Activated CD8-positive, alpha-beta memory T cell treated with anti-CD3 and anti-CD28 coated beads, Interleukin-2, amount 10 ng/mL, durations not matched to agents 7 days and 5 days (primary cell): Measurements from ENCODE around the gene CNDP1. TPM values are rescaled to one million over a fixed set of nuclear protein-coding genes. Genes with fewer than 3 reads are reported as not detected.
A peak's percentile ranks its signal among the peaks of the same experiment; 100 is the strongest.

Experiments
- ATAC-seq: fragments of 150-1000 bp; cut with Tn5 transposase; one replicate; pipeline ENCODE4 v1.10.0; 2021; ENCODE audit warnings: moderate library complexity
- CTCF ChIA-PET: fragments of 350-600 bp; sonication (Branson Sonifier 250); formaldehyde crosslinking; loops from one replicate; lab custom pipeline; 2021; ENCODE audit warnings: antibody characterized with exemption; lab: Charles Lee
- DNase-seq: peaks from one replicate; pipeline ENCODE4 v3.0.0-alpha.2; 2020
- H3K27ac Mint-ChIP-seq: one replicate; pipeline ENCODE4 v1.8.0; 2021; ENCODE audit warnings: mild to moderate bottlenecking, mixed read lengths
- H3K27me3 Mint-ChIP-seq: one replicate; pipeline ENCODE4 v1.8.0; 2021; ENCODE audit warnings: mixed read lengths
- H3K36me3 Mint-ChIP-seq: one replicate; pipeline ENCODE4 v1.8.0; 2021; ENCODE audit warnings: mild to moderate bottlenecking, mixed read lengths
- H3K4me1 Mint-ChIP-seq: one replicate; pipeline ENCODE4 v1.8.0; 2021; ENCODE audit warnings: mixed read lengths
- H3K4me3 Mint-ChIP-seq: one replicate; pipeline ENCODE4 v1.8.0; 2021; ENCODE audit warnings: mild to moderate bottlenecking, moderate library complexity, mixed read lengths
- H3K9me3 Mint-ChIP-seq: one replicate; pipeline ENCODE4 v1.8.0; 2022; ENCODE audit warnings: low read depth, mixed read lengths
- total RNA-seq, 2 experiments: library from RNA; stranded (reverse); gene quantifications; one replicate each; pipeline ENCODE4 v1.2.3, GENCODE V29; 2021

The CNDP1 gene
- total RNA-seq, 2 experiments from 2014 or later: 0.28 TPM; not detected in 1

- CTCF ChIA-PET: interaction anchor here (1.1 to 2.3 kb wide), 5 partner anchors 11 to 1801 kb away, joined by 3 to 8 read pairs (median 5); partner anchors contain the start of genes CNDP2 and TSHZ1
- H3K4me1 Mint-ChIP-seq: peaks cover 42% of the 10 kb centered on the region
- ATAC-seq: peak; percentile 64
- H3K36me3 Mint-ChIP-seq: peaks cover 25% of the 10 kb centered on the region
- DNase-seq: peak; percentile 82
- H3K4me3 Mint-ChIP-seq: peak overlapping the region; percentile 93
- peak overlapping the region; percentile 98 for H3K27ac Mint-ChIP-seq
- no peaks in the 10 kb centered on the region for H3K27me3 Mint-ChIP-seq
- H3K9me3 Mint-ChIP-seq: no peaks in the 10 kb centered on the region
Measured at GRCh38 chr18:74598350-74599001, 64.2 kb downstream of the CNDP1 start.

- peaks cover 6% of the 10 kb centered on the region for H3K36me3 Mint-ChIP-seq
- no peak overlapping the region for H3K27ac Mint-ChIP-seq
- no peaks in the 10 kb centered on the region for H3K9me3 Mint-ChIP-seq
- ATAC-seq (no peak), DNase-seq (no peak)
- peaks cover 11% of the 10 kb centered on the region for H3K4me1 Mint-ChIP-seq
- CTCF ChIA-PET: no interaction called here
- no peak overlapping the region for H3K4me3 Mint-ChIP-seq
- H3K27me3 Mint-ChIP-seq: no peaks in the 10 kb centered on the region
Measured at GRCh38 chr18:74604361-74604760, 70.1 kb downstream of the CNDP1 start.

- H3K4me1 Mint-ChIP-seq: peaks cover 10% of the 10 kb centered on the region
- no peaks in the 10 kb centered on the region for H3K9me3 Mint-ChIP-seq
- no peak overlapping the region for H3K27ac Mint-ChIP-seq
- H3K4me3 Mint-ChIP-seq: no peak overlapping the region
- CTCF ChIA-PET: no interaction called here
- no peaks in the 10 kb centered on the region for H3K27me3 Mint-ChIP-seq
- DNase-seq (no peak), ATAC-seq (no peak)
- H3K36me3 Mint-ChIP-seq: peaks cover 6% of the 10 kb centered on the region
Measured at GRCh38 chr18:74604774-74605173, 70.5 kb downstream of the CNDP1 start.

GRCh38 chr18:74608681-74609080 lies 74.4 kb downstream of the CNDP1 start:
- DNase-seq (no peak), ATAC-seq (no peak)
- no peaks in the 10 kb centered on the region for H3K27me3 Mint-ChIP-seq
- CTCF ChIA-PET: no interaction called here
- no peaks in the 10 kb centered on the region for H3K9me3 Mint-ChIP-seq
- H3K4me1 Mint-ChIP-seq: peaks cover 10% of the 10 kb centered on the region
- no peak overlapping the region for H3K27ac Mint-ChIP-seq
- peaks cover 1% of the 10 kb centered on the region for H3K36me3 Mint-ChIP-seq
- no peak overlapping the region for H3K4me3 Mint-ChIP-seq

- CTCF ChIA-PET: interaction anchor here (1.4 kb wide), 1 partner anchor 11 kb away, joined by 5 read pairs; no protein-coding TSS in a partner anchor
- no peak for DNase-seq
- no peak for ATAC-seq
- Mint-ChIP-seq H3K9me3 (no peaks in the 10 kb centered on the region), H3K4me3 (no peak overlapping the region), H3K4me1 (peaks cover 10% of the 10 kb centered on the region), H3K27me3 (no peaks in the 10 kb centered on the region), H3K36me3 (peaks cover 1% of the 10 kb centered on the region), H3K27ac (no peak overlapping the region)
Measured at GRCh38 chr18:74609535-74609934, 75.2 kb downstream of the CNDP1 start.

- DNase-seq: no peak
- ATAC-seq: no peak
- no peak overlapping the region for H3K27ac Mint-ChIP-seq
- H3K27me3 Mint-ChIP-seq: no peaks in the 10 kb centered on the region
- peaks cover 1% of the 10 kb centered on the region for H3K36me3 Mint-ChIP-seq
- CTCF ChIA-PET: interaction anchor here (1.4 kb wide), 1 partner anchor 11 kb away, joined by 5 read pairs; no protein-coding TSS in a partner anchor
- H3K4me1 Mint-ChIP-seq: peaks cover 10% of the 10 kb centered on the region
- no peak overlapping the region for H3K4me3 Mint-ChIP-seq
- no peaks in the 10 kb centered on the region for H3K9me3 Mint-ChIP-seq
Measured at GRCh38 chr18:74610051-74610615, 75.8 kb downstream of the CNDP1 start.

- no peaks in the 10 kb centered on the region for H3K9me3 Mint-ChIP-seq
- H3K27ac Mint-ChIP-seq: no peak overlapping the region
- H3K4me3 Mint-ChIP-seq: no peak overlapping the region
- no peak for DNase-seq
- peaks cover 10% of the 10 kb centered on the region for H3K4me1 Mint-ChIP-seq
- no peaks in the 10 kb centered on the region for H3K27me3 Mint-ChIP-seq
- CTCF ChIA-PET: no interaction called here
- H3K36me3 Mint-ChIP-seq: peaks cover 1% of the 10 kb centered on the region
- ATAC-seq: no peak
Measured at GRCh38 chr18:74610860-74611259, 76.6 kb downstream of the CNDP1 start.

- Mint-ChIP-seq H3K27ac (no peak overlapping the region), H3K4me1 (peaks cover 10% of the 10 kb centered on the region), H3K4me3 (no peak overlapping the region), H3K9me3 (no peaks in the 10 kb centered on the region), H3K36me3 (peaks cover 1% of the 10 kb centered on the region), H3K27me3 (no peaks in the 10 kb centered on the region)
- DNase-seq (no peak), ATAC-seq (no peak)
- CTCF ChIA-PET: no interaction called here
Measured at GRCh38 chr18:74611765-74612164, 77.5 kb downstream of the CNDP1 start.

- Mint-ChIP-seq H3K4me1 (peaks cover 10% of the 10 kb centered on the region), H3K27me3 (no peaks in the 10 kb centered on the region), H3K36me3 (peaks cover 1% of the 10 kb centered on the region), H3K4me3 (no peak overlapping the region), H3K9me3 (no peaks in the 10 kb centered on the region), H3K27ac (no peak overlapping the region)
- ATAC-seq (no peak), DNase-seq (no peak)
- CTCF ChIA-PET: no interaction called here
Measured at GRCh38 chr18:74613381-74613780, 79.1 kb downstream of the CNDP1 start.

GRCh38 chr18:74616494-74616893 lies 82.2 kb downstream of the CNDP1 start:
- no peak for DNase-seq
- CTCF ChIA-PET: no interaction called here
- H3K4me3 Mint-ChIP-seq: no peak overlapping the region
- no peaks in the 10 kb centered on the region for H3K36me3 Mint-ChIP-seq
- H3K27me3 Mint-ChIP-seq: no peaks in the 10 kb centered on the region
- no peaks in the 10 kb centered on the region for H3K9me3 Mint-ChIP-seq
- H3K27ac Mint-ChIP-seq: no peak overlapping the region
- ATAC-seq: no peak
- peaks cover 5% of the 10 kb centered on the region for H3K4me1 Mint-ChIP-seq

- no peak overlapping the region for H3K27ac Mint-ChIP-seq
- peaks cover 4% of the 10 kb centered on the region for H3K4me1 Mint-ChIP-seq
- no peak overlapping the region for H3K4me3 Mint-ChIP-seq
- CTCF ChIA-PET: no interaction called here
- no peak for ATAC-seq
- H3K36me3 Mint-ChIP-seq: no peaks in the 10 kb centered on the region
- no peaks in the 10 kb centered on the region for H3K27me3 Mint-ChIP-seq
- no peaks in the 10 kb centered on the region for H3K9me3 Mint-ChIP-seq
- DNase-seq: no peak
Measured at GRCh38 chr18:74617486-74617885, 83.2 kb downstream of the CNDP1 start.

GRCh38 chr18:74622072-74622471 lies 87.8 kb downstream of the CNDP1 start:
- no peaks in the 10 kb centered on the region for H3K9me3 Mint-ChIP-seq
- CTCF ChIA-PET: interaction anchor here (1.4 kb wide), 1 partner anchor 30 kb away, joined by 3 read pairs; no protein-coding TSS in a partner anchor
- peaks cover 3% of the 10 kb centered on the region for H3K4me1 Mint-ChIP-seq
- H3K27me3 Mint-ChIP-seq: no peaks in the 10 kb centered on the region
- DNase-seq (no peak), ATAC-seq (no peak)
- H3K27ac Mint-ChIP-seq: no peak overlapping the region
- no peaks in the 10 kb centered on the region for H3K36me3 Mint-ChIP-seq
- H3K4me3 Mint-ChIP-seq: no peak overlapping the region

GRCh38 chr18:74623047-74623816 lies 88.9 kb downstream of the CNDP1 start:
- ATAC-seq (no peak), DNase-seq (no peak)
- Mint-ChIP-seq H3K4me1 (peaks cover 3% of the 10 kb centered on the region), H3K36me3 (no peaks in the 10 kb centered on the region), H3K27ac (no peak overlapping the region), H3K9me3 (no peaks in the 10 kb centered on the region), H3K27me3 (no peaks in the 10 kb centered on the region), H3K4me3 (no peak overlapping the region)
- CTCF ChIA-PET: interaction anchor here (1.4 to 1.7 kb wide), 2 partner anchors 12 to 341 kb away, joined by 3 to 4 read pairs; no protein-coding TSS in a partner anchor
